ENCODE data around the gene ULK4. TPM values are rescaled to one million over a fixed set of nuclear protein-coding genes. Genes with fewer than 3 reads are reported as not detected.
"Not testable (repeated sequence)": the region's sequence is repeated elsewhere in the genome, so short reads cannot be mapped to it uniquely, and the experiment has no call there.

The ULK4 gene
- total RNA-seq, 2 experiments from 2014 or later, result 9.5 to 10.8 TPM

DNA sequence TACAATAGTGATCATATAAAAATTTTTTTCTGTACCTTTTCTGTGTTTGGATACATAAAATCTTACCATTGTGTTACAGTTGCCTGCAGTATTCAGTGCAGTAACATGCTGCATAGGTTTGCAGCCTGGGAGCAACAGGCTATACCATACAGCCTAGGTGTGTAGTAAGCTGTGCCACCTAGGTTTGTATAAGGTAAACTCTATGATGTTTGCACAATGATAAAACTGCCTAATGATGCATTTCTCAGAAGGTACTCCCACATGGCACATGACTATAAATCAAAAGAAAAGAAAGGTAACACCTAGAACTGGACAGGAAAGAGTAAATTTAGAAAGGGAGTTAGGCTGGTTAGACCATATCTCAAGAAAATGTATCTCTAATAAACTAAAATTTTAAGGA is 293.5 kb downstream of the ULK4 start:
- ChIA-PET CTCF (no interaction called here), POLR2A (no interaction called here)
- Mint-ChIP-seq H3K36me3 (peaks cover 42% of the 10 kb centered on the region), H3K4me1 (ENCODE audit: low read depth) (no peaks in the 10 kb centered on the region), H3K27me3 (no peaks in the 10 kb centered on the region), H3K9me3 (peaks cover 40% of the 10 kb centered on the region), H3K27ac (no peak overlapping the region), H3K4me3 (no peak overlapping the region)
- DNase-seq, result no peak
- intact Hi-C loops (cut with micrococcal nuclease), result no loop called here

DNA sequence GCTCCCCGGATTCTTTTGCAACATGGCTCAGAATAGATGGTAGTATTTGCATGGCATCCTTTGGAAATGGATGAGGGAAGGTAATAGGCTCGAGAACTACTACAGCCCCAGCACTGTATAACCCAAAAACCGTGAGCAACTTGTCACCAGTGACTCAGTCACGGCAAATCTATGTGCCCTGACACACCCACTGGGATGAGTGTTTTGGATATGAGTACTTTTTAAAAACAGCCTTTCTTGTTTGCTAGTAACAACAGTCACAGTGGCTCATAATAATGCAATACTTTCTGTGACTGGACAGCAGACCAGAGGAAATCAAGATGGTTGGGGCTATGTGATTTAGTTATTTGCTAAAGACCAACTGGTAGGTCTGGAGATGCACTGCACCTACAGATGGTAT is 299.6 kb downstream of the ULK4 start:
- ChIA-PET CTCF (no interaction called here), POLR2A (no interaction called here)
- intact Hi-C loops (cut with micrococcal nuclease), result no loop called here
- Mint-ChIP-seq H3K27me3 (no peaks in the 10 kb centered on the region), H3K4me3 (no peak overlapping the region), H3K27ac (no peak overlapping the region), H3K9me3 (peaks cover 25% of the 10 kb centered on the region), H3K36me3 (peaks cover 39% of the 10 kb centered on the region), H3K4me1 (ENCODE audit: low read depth) (no peaks in the 10 kb centered on the region)
- no peak for DNase-seq

DNA sequence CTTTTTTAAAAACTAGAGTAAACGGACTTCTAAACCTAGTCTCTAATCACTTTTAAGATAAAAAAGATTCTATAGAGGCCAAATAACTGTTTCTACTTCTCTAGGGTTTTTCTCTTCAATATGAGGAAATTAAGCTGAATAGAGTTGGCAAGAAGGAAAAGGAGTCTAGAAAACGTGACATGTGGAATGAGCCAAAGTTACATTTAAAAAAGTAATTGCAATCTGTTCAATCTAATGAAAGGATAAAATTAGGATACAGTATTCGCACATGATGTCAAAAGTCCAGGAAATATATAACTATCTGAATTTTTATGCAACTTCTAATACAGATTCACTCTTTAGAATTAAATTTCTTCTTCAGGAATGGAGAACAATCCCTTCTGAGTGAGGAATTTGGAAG is 300.1 kb downstream of the ULK4 start:
- Mint-ChIP-seq H3K4me1 (ENCODE audit: low read depth) (no peaks in the 10 kb centered on the region), H3K4me3 (no peak overlapping the region), H3K27me3 (no peaks in the 10 kb centered on the region), H3K9me3 (peaks cover 25% of the 10 kb centered on the region), H3K36me3 (peaks cover 37% of the 10 kb centered on the region), H3K27ac (no peak overlapping the region)
- ChIA-PET CTCF (no interaction called here), POLR2A (no interaction called here)
- DNase-seq, result no peak
- intact Hi-C loops (cut with micrococcal nuclease), result no loop called here

DNA sequence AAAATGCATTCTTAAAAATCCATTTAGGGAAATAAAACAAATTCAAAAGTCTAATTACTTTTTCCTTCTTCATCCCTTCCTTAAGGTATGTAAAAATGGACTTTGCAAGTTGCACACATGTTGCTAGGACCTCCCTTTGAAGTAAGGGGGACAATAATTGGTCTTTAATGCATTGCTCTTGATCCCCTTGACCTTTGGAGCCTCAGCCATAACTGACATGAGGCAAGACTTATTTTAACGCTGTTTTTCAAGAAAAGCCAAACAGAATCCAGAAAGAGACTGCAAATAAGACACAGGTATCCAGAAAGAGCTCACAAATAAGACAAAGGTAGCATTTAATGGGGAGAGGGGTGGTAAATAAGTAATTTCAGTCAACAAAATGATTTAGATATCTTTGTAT is 301.4 kb downstream of the ULK4 start:
- CTCF ChIA-PET, result no interaction called here
- Mint-ChIP-seq H3K27me3 (no peaks in the 10 kb centered on the region), H3K36me3 (peaks cover 26% of the 10 kb centered on the region), H3K9me3 (peaks cover 15% of the 10 kb centered on the region), H3K4me3 (no peak overlapping the region), H3K4me1 (ENCODE audit: low read depth) (no peaks in the 10 kb centered on the region), H3K27ac (no peak overlapping the region)
- no peak for DNase-seq
- intact Hi-C loops (cut with micrococcal nuclease), result no loop called here
- POLR2A ChIA-PET, result no interaction called here

DNA sequence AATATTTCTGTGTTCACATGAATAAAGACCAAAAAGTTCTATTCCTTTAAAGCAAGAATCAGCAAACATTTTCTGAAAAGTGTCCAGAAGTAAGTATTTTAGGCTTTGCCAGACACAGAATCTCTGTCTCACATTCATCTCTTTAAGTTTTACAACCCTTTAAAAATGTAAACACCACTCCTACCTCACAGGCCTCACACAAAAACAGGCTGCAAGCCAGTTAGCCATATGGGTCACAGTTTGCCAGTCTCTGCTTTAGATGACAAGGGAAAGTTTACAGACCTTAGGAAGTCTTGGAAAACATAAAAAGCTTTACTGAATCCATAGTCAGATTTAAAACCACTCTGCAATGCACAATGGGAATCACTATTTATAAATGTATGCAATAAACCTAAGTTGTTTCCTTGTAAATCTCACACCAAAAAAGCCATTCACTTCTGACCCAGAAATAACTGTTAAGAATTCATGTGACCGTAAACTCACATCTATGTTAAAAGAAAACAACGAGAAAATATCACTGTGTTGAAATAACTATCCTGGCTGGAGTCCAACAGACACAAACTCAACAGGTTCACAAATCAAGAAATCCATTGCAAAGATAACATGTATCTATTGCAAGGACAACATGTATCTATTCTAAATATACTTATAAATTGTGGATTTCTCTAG is 308.2 kb downstream of the ULK4 start:
- Mint-ChIP-seq H3K9me3 (no peaks in the 10 kb centered on the region), H3K4me3 (no peak overlapping the region), H3K36me3 (peaks cover 6% of the 10 kb centered on the region), H3K27me3 (no peaks in the 10 kb centered on the region), H3K4me1 (ENCODE audit: low read depth) (no peaks in the 10 kb centered on the region), H3K27ac (no peak overlapping the region)
- ChIA-PET CTCF (no interaction called here), POLR2A (no interaction called here)
- intact Hi-C loops (cut with micrococcal nuclease), result no loop called here
- DNase-seq, result no peak

DNA sequence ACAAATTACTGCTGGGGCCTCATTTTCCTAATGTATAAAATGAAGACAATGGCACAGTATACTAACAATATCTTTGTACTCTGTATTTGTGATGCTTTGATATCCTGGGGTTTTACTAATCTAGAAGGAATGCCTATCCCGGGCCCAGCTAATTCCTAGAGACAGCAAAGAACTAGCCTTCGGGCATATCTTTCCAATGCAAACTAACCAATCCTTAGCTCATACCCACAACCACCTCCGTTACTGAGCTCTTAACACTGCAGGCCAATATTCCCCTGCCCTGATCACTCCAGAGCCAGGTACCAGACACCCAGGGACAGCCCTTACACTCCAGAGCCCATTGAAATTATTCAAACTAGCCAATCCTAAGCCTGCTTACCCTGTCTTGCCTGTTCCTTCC is 309.0 kb downstream of the ULK4 start:
- Mint-ChIP-seq H3K27ac (no peak overlapping the region), H3K36me3 (peaks cover 7% of the 10 kb centered on the region), H3K4me3 (no peak overlapping the region), H3K9me3 (peaks cover 5% of the 10 kb centered on the region), H3K4me1 (ENCODE audit: low read depth) (no peaks in the 10 kb centered on the region), H3K27me3 (no peaks in the 10 kb centered on the region)
- POLR2A ChIA-PET, result no interaction called here
- intact Hi-C loops (cut with micrococcal nuclease), result no loop called here
- CTCF ChIA-PET, result no interaction called here
- no peak for DNase-seq

DNA sequence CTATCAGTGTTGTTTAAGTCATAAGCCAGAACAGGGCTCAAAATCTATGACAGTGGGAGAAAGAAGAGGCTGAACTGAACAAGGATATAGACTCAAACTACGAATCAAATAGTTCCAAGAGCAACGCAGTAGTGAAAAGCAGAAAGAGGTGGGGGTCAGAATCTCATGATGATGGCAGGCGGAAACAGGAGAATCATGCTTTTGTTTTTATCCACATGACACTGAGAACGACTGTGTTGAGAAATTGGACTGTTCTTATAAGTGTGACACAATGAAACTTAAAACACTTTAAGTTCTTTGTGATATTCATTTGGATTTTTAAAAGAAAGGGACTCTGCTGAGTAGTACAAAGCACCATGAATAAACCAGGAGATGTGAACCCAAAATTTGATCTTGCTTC is 309.4 kb downstream of the ULK4 start:
- H3K27ac Mint-ChIP-seq, result no peak overlapping the region
- ChIA-PET POLR2A (no interaction called here), CTCF (no interaction called here)
- intact Hi-C loops (cut with micrococcal nuclease), result no loop called here
- H3K27me3 Mint-ChIP-seq, result no peaks in the 10 kb centered on the region
- no peak for DNase-seq
- peaks cover 6% of the 10 kb centered on the region for H3K36me3 Mint-ChIP-seq
- H3K4me3 Mint-ChIP-seq, result no peak overlapping the region
- H3K9me3 Mint-ChIP-seq, result peaks cover 6% of the 10 kb centered on the region
- H3K4me1 Mint-ChIP-seq (ENCODE audit: low read depth), result no peaks in the 10 kb centered on the region

DNA sequence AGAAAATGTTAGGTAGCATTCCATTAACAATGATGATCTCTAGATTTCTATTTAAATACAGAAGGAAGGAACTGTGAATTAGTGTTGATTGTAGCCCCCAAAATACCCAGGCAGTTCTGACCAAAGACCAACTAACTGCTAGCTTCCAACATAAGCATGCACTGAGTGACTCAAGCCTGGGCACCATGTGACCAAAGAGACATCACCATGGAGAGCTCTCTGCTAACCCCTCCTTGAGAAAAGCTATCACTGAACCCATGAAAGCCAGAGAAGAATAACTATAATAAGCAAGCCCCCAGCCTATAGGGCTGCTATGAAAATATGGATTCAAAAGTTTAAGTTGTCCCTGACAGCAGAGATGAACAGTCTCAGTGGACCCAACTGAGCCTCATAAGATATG is 310.2 kb downstream of the ULK4 start:
- ChIA-PET POLR2A (no interaction called here), CTCF (no interaction called here)
- no peak overlapping the region for H3K4me3 Mint-ChIP-seq
- H3K27ac Mint-ChIP-seq, result no peak overlapping the region
- H3K27me3 Mint-ChIP-seq, result no peaks in the 10 kb centered on the region
- no peaks in the 10 kb centered on the region for H3K4me1 Mint-ChIP-seq (ENCODE audit: low read depth)
- H3K36me3 Mint-ChIP-seq, result peaks cover 6% of the 10 kb centered on the region
- intact Hi-C loops (cut with micrococcal nuclease), result no loop called here
- H3K9me3 Mint-ChIP-seq, result peaks cover 8% of the 10 kb centered on the region
- DNase-seq, result no peak

DNA sequence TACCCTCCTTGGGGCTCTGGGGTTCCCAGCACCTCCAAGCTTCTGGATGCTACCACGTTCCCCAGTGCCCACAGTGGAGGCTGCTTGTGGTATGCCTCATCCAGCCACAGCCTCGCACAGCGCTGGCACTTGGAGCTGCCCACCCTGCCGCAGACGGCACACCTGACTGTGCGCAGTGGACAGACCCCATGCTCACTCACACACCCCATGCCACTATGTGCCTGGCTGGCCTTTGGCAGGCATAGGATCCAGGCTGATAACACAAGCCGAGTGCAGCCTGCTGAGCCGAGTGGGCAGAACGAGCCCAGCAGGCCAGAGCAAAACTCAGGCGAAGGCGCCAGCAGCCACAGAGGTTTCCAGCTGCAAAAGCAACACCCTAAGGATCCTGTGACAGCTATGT is 311.5 kb downstream of the ULK4 start:
- H3K27me3 Mint-ChIP-seq, result no peaks in the 10 kb centered on the region
- H3K9me3 Mint-ChIP-seq, result peaks cover 19% of the 10 kb centered on the region
- intact Hi-C loops (cut with micrococcal nuclease), result no loop called here
- H3K36me3 Mint-ChIP-seq, result peaks cover 6% of the 10 kb centered on the region
- H3K4me3 Mint-ChIP-seq, result no peak overlapping the region
- no peaks in the 10 kb centered on the region for H3K4me1 Mint-ChIP-seq (ENCODE audit: low read depth)
- ChIA-PET CTCF (no interaction called here), POLR2A (no interaction called here)
- DNase-seq, result no peak
- no peak overlapping the region for H3K27ac Mint-ChIP-seq

DNA sequence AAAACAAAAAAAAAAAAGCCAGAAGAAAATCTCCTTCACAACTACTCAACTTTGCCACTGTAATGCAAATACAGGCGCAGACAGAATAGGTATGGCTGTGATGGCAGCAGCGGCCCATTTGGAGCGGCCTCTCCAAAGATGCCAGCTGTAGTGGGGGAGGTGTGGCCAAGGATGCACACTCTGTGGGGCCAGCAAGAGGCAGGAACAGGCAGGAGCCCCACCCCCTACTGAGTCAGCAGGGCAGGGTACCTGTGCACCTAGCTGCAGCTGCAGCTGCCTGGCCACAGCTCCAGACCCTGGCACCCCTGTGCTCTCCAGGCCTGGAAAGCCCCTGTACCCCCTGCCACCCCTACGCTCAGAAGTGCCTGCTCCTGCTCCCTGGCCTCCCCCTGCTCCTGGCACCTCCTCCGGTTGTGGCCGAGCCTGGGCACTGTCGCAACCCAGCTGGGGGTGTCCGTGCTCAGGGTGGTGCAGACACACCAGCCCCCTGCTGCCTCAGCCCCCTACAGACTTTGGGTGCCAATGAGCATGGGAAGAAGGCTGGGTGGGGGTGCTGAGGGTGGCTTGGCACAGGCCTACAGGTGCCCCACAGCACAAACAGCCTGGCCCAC is 312.7 kb downstream of the ULK4 start:
- Mint-ChIP-seq H3K9me3 (peaks cover 22% of the 10 kb centered on the region), H3K36me3 (peaks cover 6% of the 10 kb centered on the region), H3K4me1 (ENCODE audit: low read depth) (no peaks in the 10 kb centered on the region), H3K27ac (no peak overlapping the region), H3K4me3 (no peak overlapping the region), H3K27me3 (no peaks in the 10 kb centered on the region)
- intact Hi-C loops (cut with micrococcal nuclease), result no loop called here
- no peak for DNase-seq
- CTCF ChIA-PET, result no interaction called here
- POLR2A ChIA-PET, result no interaction called here

DNA sequence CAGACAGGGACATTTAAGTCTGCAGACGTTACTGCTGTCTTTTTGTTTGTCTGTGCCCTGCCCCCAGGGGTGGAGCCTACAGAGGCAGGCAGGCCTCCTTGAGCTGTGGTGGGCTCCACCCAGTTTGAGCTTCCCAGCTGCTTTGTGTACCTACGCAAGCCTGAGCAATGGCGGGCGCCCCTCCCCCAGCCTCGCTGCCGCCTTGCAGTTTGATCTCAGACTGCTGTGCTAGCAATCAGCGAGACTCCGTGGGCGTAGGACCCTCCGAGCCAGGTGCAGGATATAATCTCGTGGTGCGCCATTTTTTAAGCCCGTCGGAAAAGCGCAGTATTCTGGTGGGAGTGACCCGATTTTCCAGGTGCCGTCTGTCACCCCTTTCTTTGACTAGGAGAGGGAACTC is 314.2 kb downstream of the ULK4 start:
- H3K4me1 Mint-ChIP-seq (ENCODE audit: low read depth); POLR2A ChIA-PET; DNase-seq; H3K36me3 Mint-ChIP-seq; CTCF ChIA-PET; H3K27ac Mint-ChIP-seq; H3K27me3 Mint-ChIP-seq; intact Hi-C loops (cut with micrococcal nuclease); H3K4me3 Mint-ChIP-seq: not testable (repeated sequence)
- H3K9me3 Mint-ChIP-seq, result peaks cover 22% of the 10 kb centered on the region

DNA sequence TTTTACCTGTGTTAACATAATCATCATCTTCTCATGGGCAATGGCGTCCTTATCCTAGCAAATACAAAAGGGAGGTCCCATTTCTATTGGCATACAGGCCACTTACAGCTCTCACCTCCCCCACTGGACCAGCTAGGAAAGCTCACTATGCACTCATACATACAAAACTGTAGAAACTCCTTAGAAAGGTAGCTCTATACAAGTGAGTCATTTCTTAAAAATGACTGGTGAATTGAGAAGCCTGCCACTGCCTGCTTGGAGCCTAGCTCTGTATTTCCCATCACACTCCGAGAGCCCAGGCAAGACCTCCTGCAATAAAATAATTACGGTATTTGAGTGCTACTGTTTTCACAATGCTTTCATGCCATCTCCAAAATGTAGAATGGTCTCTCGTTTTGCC is 321.8 kb downstream of the ULK4 start:
- DNase-seq, result no peak
- POLR2A ChIA-PET, result no interaction called here
- no peaks in the 10 kb centered on the region for H3K4me1 Mint-ChIP-seq (ENCODE audit: low read depth)
- CTCF ChIA-PET, result no interaction called here
- intact Hi-C loops (cut with micrococcal nuclease), result no loop called here
- H3K27ac Mint-ChIP-seq, result no peak overlapping the region
- H3K36me3 Mint-ChIP-seq, result no peaks in the 10 kb centered on the region
- H3K27me3 Mint-ChIP-seq, result no peaks in the 10 kb centered on the region
- H3K9me3 Mint-ChIP-seq, result no peaks in the 10 kb centered on the region
- no peak overlapping the region for H3K4me3 Mint-ChIP-seq

DNA sequence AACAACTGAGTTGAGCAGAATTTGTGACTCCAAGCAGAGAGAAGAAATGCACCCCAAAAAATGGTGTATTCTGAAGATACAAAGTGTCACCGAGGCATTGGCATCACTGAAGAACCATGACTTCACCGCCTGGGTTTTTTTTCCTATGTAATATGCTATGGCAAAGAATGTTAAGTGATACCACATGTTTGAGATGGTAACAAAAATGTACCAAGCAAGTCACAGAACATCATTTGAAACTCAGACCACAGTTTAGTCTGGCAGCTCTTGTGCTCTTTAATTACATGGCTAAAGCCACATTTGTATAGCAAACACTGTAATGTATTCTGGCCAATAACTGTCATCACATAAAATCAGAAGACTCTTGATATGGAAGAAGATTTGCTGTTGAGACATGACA is 323.5 kb downstream of the ULK4 start:
- Mint-ChIP-seq H3K9me3 (no peaks in the 10 kb centered on the region), H3K4me3 (no peak overlapping the region), H3K4me1 (ENCODE audit: low read depth) (no peaks in the 10 kb centered on the region), H3K36me3 (no peaks in the 10 kb centered on the region), H3K27me3 (no peaks in the 10 kb centered on the region), H3K27ac (no peak overlapping the region)
- ChIA-PET CTCF (no interaction called here), POLR2A (no interaction called here)
- intact Hi-C loops (cut with micrococcal nuclease), result no loop called here
- no peak for DNase-seq

All from activated CD4-positive, alpha-beta memory T cell treated with anti-CD3 and anti-CD28 coated beads for 36 hours (primary cell).